Measurements from ENCODE around the gene C1orf87.

The C1orf87 gene

GRCh38 chr1:59985911-59986515 lies 87.6 kb downstream of the C1orf87 start:
- no peak for TF ChIP-seq CTCF (IDR thresholded peaks at IDR 0.05; ENCODE audit: borderline replicate concordance, control extremely low read depth, extremely low read depth, insufficient read depth, missing control alignments)
- DNase-seq (ENCODE audit: low spot score) = no peak
- in situ Hi-C loops (cut with MboI; ENCODE audit: low sequenced_read_pairs, unreplicated experiment) = no loop called here

GRCh38 chr1:59979666-59980065 lies 93.9 kb downstream of the C1orf87 start:
- no peak for DNase-seq (ENCODE audit: low spot score)
- TF ChIP-seq CTCF (IDR thresholded peaks at IDR 0.05; ENCODE audit: borderline replicate concordance, control extremely low read depth, extremely low read depth, insufficient read depth, missing control alignments) = no peak
- in situ Hi-C loops (cut with MboI; ENCODE audit: low sequenced_read_pairs, unreplicated experiment) = no loop called here

DNA sequence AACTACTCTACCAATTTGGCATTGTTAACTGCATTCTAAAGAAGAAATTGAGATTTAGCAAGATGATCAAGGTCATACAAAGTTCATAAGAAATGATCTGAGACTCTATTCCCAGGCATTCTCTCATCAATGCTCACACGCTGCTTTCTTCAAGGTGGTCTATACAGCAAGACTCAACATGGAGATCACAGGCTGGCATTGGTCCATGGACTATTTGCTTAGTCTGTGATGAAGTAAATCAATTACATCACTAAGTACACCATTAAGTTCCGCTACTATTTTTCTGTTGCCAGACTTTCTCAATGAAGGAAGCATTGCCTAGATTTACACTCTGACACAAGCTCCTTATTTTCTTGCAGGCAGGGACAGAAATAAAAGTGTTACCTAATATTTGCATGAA lies 95.1 kb downstream of the C1orf87 start:
- DNase-seq (ENCODE audit: low spot score) = no peak
- no peak for TF ChIP-seq CTCF (IDR thresholded peaks at IDR 0.05; ENCODE audit: borderline replicate concordance, control extremely low read depth, extremely low read depth, insufficient read depth, missing control alignments)
- in situ Hi-C loops (cut with MboI; ENCODE audit: low sequenced_read_pairs, unreplicated experiment) = no loop called here

DNA sequence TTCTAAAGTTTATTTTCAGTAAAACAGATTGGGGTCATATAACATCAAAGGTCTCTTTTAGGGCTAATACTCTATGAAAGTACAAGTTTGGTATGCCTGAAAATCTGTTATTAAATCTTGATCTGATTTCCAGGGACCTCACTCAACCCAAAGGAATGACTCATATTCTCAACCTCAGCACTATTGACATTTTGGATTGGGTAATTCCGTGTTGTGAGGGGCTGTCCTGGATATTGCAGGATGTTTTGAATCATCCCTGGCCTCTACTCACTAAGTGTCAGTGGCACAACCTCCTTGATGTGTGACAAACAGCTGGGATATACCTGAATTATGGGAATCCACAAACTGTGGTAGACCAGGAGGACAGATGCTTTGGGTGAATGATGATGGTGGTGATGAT lies 95.5 kb downstream of the C1orf87 start:
- TF ChIP-seq CTCF (IDR thresholded peaks at IDR 0.05; ENCODE audit: borderline replicate concordance, control extremely low read depth, extremely low read depth, insufficient read depth, missing control alignments) = no peak
- DNase-seq (ENCODE audit: low spot score) = no peak
- in situ Hi-C loops (cut with MboI; ENCODE audit: low sequenced_read_pairs, unreplicated experiment) = no loop called here

DNA sequence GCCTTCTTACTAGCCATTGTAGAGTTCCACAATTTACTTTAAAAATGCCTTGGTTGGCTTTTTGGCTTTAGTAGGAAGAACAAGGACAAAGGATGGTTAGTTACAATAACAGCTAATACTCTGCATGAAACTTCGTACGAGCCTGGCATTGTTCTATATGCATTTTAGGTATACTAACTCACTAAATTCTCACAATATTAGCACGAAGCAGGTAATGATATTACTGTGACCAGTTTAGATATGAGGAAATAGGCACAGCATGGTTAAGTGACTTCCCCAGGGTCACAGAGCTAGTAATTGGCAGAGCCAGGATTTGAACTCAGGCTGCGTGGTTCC lies 96.5 kb downstream of the C1orf87 start:
- in situ Hi-C loops (cut with MboI; ENCODE audit: low sequenced_read_pairs, unreplicated experiment) = no loop called here
- TF ChIP-seq CTCF (IDR thresholded peaks at IDR 0.05; ENCODE audit: borderline replicate concordance, control extremely low read depth, extremely low read depth, insufficient read depth, missing control alignments) = no peak
- no peak for DNase-seq (ENCODE audit: low spot score)

DNA sequence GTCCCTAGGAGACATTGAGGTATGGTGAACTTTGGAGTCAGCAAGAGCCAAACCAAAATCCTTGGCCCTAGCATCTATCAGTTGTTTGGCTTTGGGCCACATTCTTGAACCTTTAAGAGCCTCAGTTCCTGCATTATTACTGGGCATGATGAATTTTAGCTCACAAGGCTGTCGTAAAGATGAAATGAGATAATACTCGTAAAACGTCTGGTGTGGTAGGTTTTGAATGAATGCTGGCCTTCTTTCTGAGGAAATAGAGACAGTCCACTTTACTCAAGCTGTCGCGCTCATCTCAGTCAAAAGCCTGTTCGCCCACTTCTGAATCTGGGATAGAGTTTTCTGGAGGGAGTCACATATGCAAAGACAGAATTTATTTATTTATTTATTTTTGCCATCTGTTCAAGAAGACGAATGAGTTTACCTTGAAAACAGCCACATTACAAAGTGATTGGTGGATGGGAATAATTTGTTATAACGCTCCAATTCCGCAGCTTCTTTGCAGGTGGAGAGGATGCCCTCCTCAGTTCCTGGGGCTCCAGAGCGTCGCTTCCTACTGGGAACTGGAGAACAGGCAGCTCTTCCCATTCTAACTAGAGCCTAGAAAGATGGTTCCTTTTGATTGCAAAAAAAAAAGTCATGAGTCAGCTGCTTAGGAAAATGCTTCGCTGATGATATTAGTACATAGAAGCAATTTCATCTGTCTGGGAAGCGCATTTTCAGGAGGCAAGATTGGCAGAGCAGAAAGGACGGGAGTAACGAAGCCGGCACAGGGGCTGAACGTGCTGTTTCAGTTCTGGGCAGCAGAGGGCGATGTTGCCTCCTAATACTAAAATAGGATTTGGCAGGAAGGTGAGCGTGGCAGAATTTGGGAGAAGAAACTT lies 97.1 kb downstream of the C1orf87 start:
- in situ Hi-C loops (cut with MboI; ENCODE audit: low sequenced_read_pairs, unreplicated experiment) = no loop called here
- TF ChIP-seq CTCF (IDR thresholded peaks at IDR 0.05; ENCODE audit: borderline replicate concordance, control extremely low read depth, extremely low read depth, insufficient read depth, missing control alignments) = peak; percentile 82
- peak; percentile 55 for DNase-seq (ENCODE audit: low spot score)

Data from GM13976 (cell line).